ENCODE measurements around the gene UPF2. TPM values are rescaled to one million over a fixed set of nuclear protein-coding genes. Genes with fewer than 3 reads are reported as not detected.

UPF2 gene
- total and polyA plus RNA-seq, 4 donors = 6.6 to 19.6 (median 16.4) TPM

GRCh38 chr10:11934262-11934661, 108.3 kb downstream of the UPF2 start (continued):
- TF ChIP-seq, protein P1, sequence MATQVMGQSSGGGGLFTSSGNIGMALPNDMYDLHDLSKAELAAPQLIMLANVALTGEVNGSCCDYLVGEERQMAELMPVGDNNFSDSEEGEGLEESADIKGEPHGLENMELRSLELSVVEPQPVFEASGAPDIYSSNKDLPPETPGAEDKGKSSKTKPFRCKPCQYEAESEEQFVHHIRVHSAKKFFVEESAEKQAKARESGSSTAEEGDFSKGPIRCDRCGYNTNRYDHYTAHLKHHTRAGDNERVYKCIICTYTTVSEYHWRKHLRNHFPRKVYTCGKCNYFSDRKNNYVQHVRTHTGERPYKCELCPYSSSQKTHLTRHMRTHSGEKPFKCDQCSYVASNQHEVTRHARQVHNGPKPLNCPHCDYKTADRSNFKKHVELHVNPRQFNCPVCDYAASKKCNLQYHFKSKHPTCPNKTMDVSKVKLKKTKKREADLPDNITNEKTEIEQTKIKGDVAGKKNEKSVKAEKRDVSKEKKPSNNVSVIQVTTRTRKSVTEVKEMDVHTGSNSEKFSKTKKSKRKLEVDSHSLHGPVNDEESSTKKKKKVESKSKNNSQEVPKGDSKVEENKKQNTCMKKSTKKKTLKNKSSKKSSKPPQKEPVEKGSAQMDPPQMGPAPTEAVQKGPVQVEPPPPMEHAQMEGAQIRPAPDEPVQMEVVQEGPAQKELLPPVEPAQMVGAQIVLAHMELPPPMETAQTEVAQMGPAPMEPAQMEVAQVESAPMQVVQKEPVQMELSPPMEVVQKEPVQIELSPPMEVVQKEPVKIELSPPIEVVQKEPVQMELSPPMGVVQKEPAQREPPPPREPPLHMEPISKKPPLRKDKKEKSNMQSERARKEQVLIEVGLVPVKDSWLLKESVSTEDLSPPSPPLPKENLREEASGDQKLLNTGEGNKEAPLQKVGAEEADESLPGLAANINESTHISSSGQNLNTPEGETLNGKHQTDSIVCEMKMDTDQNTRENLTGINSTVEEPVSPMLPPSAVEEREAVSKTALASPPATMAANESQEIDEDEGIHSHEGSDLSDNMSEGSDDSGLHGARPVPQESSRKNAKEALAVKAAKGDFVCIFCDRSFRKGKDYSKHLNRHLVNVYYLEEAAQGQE (IDR thresholded peaks at IDR 0.05) = no peak
- TF ChIP-seq FOXA1 (IDR thresholded peaks at IDR 0.05) (no peak), EGR1 (IDR thresholded peaks at IDR 0.05; ENCODE audit: low read depth in 2 of 2) (no peak)

- no peak overlapping the region for H3K4me3 ChIP-seq (ENCODE audit: low read depth in 1 of 3, low read length in 3 of 3)
- DNase-seq (ENCODE audit: low spot score) = no peak
- no peaks in the 10 kb centered on the region for H3K9me3 ChIP-seq (ENCODE audit: control insufficient read depth in 4 of 4, low read length in 3 of 4)
- H3K4me1 ChIP-seq (ENCODE audit: control insufficient read depth in 4 of 4, insufficient read depth in 4 of 4, low read length in 3 of 4) = peaks cover 0 to 3% (median 0%) of the 10 kb centered on the region in 4 donors
- no peak overlapping the region for H3K9ac ChIP-seq (ENCODE audit: low read depth in 1 of 2, low read length in 2 of 2)
- TF ChIP-seq JUND (IDR thresholded peaks at IDR 0.05) (no peak), SP1 (IDR thresholded peaks at IDR 0.05) (no peak), MAX (IDR thresholded peaks at IDR 0.05) (no peak), FOXA2 (IDR thresholded peaks at IDR 0.05) (no peak)
- H3K27me3 ChIP-seq (ENCODE audit: control insufficient read depth in 4 of 4, insufficient read depth in 4 of 4, low read length in 3 of 4) = no peaks in the 10 kb centered on the region
- WGBS = 85% methylated on average over 3 of the region's 3 CpGs
- no peak overlapping the region for H3K27ac ChIP-seq (ENCODE audit: low read depth in 1 of 2, low read length in 2 of 2)
- H3K36me3 ChIP-seq (ENCODE audit: control insufficient read depth in 4 of 4, insufficient read depth in 3 of 4, low read depth in 1 of 4, low read length in 3 of 4) = peaks cover 12 to 48% (median 39%) of the 10 kb centered on the region in 4 donors
Measured at GRCh38 chr10:11933577-11934223, 108.9 kb downstream of the UPF2 start.

GRCh38 chr10:11931038-11931437, 111.6 kb downstream of the UPF2 start:
- peaks cover 16 to 60% (median 52%) of the 10 kb centered on the region in 4 donors for H3K36me3 ChIP-seq (ENCODE audit: control insufficient read depth in 4 of 4, insufficient read depth in 3 of 4, low read depth in 1 of 4, low read length in 3 of 4)
- H3K4me3 ChIP-seq (ENCODE audit: low read depth in 1 of 3, low read length in 3 of 3) = no peak overlapping the region
- H3K27me3 ChIP-seq (ENCODE audit: control insufficient read depth in 4 of 4, insufficient read depth in 4 of 4, low read length in 3 of 4) = no peaks in the 10 kb centered on the region
- TF ChIP-seq ZBTB33 (IDR thresholded peaks at IDR 0.05) (no peak), HNF4A (conservative IDR thresholded peaks at IDR 0.05) (no peak), ATF3 (IDR thresholded peaks at IDR 0.05) (no peak), FOXA2 (IDR thresholded peaks at IDR 0.05) (no peak), GABPA (IDR thresholded peaks at IDR 0.05 in 1 of 2, conservative IDR thresholded peaks at IDR 0.05 in 1 of 2) (no peak), HNF4G (IDR thresholded peaks at IDR 0.05) (no peak), RAD21 (IDR thresholded peaks at IDR 0.05) (no peak), YY1 (IDR thresholded peaks at IDR 0.05) (no peak), EGR1 (IDR thresholded peaks at IDR 0.05; ENCODE audit: low read depth in 2 of 2) (no peak), NR2F2 (IDR thresholded peaks at IDR 0.05) (no peak), TAF1 (conservative IDR thresholded peaks at IDR 0.05) (no peak), JUND (IDR thresholded peaks at IDR 0.05) (no peak)
- TF ChIP-seq, protein P2, sequence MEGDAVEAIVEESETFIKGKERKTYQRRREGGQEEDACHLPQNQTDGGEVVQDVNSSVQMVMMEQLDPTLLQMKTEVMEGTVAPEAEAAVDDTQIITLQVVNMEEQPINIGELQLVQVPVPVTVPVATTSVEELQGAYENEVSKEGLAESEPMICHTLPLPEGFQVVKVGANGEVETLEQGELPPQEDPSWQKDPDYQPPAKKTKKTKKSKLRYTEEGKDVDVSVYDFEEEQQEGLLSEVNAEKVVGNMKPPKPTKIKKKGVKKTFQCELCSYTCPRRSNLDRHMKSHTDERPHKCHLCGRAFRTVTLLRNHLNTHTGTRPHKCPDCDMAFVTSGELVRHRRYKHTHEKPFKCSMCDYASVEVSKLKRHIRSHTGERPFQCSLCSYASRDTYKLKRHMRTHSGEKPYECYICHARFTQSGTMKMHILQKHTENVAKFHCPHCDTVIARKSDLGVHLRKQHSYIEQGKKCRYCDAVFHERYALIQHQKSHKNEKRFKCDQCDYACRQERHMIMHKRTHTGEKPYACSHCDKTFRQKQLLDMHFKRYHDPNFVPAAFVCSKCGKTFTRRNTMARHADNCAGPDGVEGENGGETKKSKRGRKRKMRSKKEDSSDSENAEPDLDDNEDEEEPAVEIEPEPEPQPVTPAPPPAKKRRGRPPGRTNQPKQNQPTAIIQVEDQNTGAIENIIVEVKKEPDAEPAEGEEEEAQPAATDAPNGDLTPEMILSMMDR (IDR thresholded peaks at IDR 0.05; ENCODE audit: low read depth, low read length, missing input control) = no peak
- WGBS = 85% methylated on average over 4 of the region's 4 CpGs
- H3K9ac ChIP-seq (ENCODE audit: low read depth in 1 of 2, low read length in 2 of 2) = no peak overlapping the region
- H3K9me3 ChIP-seq (ENCODE audit: control insufficient read depth in 4 of 4, low read length in 3 of 4) = no peaks in the 10 kb centered on the region
- H3K4me1 ChIP-seq (ENCODE audit: control insufficient read depth in 4 of 4, insufficient read depth in 4 of 4, low read length in 3 of 4) = peaks cover 0 to 3% (median 0%) of the 10 kb centered on the region in 4 donors
- DNase-seq (ENCODE audit: low spot score) = no peak
- H3K27ac ChIP-seq (ENCODE audit: low read depth in 1 of 2, low read length in 2 of 2) = no peak overlapping the region
